Neural progenitor cell (in vitro differentiated cells): ENCODE results near the gene SCN1A.

ENCODE experiments used
- EZH2 ChIP-seq: fragments of 200-600 bp; sonication (generic); IDR thresholded peaks from 2 replicates; pipeline ENCODE4 v1.6.1; 2017; ENCODE audit warnings: antibody characterized with exemption, mild to moderate bottlenecking, moderate library complexity
- EZH2phosphoT487 ChIP-seq: fragments of 200-600 bp; sonication (generic); IDR thresholded peaks from 2 replicates; pipeline ENCODE4 v1.6.1; 2017; ENCODE audit warnings: antibody characterized with exemption
- TF ChIP-seq, protein P1 (sequence below): fragments of 200-600 bp; sonication (generic); IDR thresholded peaks from 2 replicates; pipeline ENCODE4 v1.5.1; 2017; ENCODE audit warnings: antibody characterized with exemption, mild to moderate bottlenecking

DNA sequence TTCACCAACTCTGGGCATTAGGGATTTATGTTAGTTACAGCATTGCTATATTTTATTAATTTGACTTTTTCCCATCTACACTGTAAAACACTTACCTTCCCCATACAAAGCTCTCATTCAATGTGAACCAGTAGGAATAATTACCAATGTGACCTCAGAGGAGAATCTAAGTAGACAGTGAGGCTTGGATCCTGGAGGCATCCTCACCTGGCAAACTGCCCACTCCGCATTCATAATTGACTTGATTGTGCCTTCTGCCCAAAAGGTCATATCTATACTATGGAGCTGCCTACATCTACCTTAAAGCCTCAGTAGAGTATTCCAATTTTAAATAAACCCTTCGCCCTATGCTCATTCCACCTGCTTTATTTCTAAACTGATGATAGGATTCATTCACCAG, 45.4 kb upstream of the SCN1A start:
- TF ChIP-seq, protein P1, sequence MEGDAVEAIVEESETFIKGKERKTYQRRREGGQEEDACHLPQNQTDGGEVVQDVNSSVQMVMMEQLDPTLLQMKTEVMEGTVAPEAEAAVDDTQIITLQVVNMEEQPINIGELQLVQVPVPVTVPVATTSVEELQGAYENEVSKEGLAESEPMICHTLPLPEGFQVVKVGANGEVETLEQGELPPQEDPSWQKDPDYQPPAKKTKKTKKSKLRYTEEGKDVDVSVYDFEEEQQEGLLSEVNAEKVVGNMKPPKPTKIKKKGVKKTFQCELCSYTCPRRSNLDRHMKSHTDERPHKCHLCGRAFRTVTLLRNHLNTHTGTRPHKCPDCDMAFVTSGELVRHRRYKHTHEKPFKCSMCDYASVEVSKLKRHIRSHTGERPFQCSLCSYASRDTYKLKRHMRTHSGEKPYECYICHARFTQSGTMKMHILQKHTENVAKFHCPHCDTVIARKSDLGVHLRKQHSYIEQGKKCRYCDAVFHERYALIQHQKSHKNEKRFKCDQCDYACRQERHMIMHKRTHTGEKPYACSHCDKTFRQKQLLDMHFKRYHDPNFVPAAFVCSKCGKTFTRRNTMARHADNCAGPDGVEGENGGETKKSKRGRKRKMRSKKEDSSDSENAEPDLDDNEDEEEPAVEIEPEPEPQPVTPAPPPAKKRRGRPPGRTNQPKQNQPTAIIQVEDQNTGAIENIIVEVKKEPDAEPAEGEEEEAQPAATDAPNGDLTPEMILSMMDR = no peak
- no peak for TF ChIP-seq EZH2
- no peak for TF ChIP-seq EZH2phosphoT487
